ENCODE data around the gene ZP1.
"Not testable (repeated sequence)": the region's sequence is repeated elsewhere in the genome, so short reads cannot be mapped to it uniquely, and the experiment has no call there.

The ZP1 gene, protein sequence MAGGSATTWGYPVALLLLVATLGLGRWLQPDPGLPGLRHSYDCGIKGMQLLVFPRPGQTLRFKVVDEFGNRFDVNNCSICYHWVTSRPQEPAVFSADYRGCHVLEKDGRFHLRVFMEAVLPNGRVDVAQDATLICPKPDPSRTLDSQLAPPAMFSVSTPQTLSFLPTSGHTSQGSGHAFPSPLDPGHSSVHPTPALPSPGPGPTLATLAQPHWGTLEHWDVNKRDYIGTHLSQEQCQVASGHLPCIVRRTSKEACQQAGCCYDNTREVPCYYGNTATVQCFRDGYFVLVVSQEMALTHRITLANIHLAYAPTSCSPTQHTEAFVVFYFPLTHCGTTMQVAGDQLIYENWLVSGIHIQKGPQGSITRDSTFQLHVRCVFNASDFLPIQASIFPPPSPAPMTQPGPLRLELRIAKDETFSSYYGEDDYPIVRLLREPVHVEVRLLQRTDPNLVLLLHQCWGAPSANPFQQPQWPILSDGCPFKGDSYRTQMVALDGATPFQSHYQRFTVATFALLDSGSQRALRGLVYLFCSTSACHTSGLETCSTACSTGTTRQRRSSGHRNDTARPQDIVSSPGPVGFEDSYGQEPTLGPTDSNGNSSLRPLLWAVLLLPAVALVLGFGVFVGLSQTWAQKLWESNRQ
- 0 to 3.0 (median 0.13) reads per million in 9 experiments for total RNA-seq

DNA sequence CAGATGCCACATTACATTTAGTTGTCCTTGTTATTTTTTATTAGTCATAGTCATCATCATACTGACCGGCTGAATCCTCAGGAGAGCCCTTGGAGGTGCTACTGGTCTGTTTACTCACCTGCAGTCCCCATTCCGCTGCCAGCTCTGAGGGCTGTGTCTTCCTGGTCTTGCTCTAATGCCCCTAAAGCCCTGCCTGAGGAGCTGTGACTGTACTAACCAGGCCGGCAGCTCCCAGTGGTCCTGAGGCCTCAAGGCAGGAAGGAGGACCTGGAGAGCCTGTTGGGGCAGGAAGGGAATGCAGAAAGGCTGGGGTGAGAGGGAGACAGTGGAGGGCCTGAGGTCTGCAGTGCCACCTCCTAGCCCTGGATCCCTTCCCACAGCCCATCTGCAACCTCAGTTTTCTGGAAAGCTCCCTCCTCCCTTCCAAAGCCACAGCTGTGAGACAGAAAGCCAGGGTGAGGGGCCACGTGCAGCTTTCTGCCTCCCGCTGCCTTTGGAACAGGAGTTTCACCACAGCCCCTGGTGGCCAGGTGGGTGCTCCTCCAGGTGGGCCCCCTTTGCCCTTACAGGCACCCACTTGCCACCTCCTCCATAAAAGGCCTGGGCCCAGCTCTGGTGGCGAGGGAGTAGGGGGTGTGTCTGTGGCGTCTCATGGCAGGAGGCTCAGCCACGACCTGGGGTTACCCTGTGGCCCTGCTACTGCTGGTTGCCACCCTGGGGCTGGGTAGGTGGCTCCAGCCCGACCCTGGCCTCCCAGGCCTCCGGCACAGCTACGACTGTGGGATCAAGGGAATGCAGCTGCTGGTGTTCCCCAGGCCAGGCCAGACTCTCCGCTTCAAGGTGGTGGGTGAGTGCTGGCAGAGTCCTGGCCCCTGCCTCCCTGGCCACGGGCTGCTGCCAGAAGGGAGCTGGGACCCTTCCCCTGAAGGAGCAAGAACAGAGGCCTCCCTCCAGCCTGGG lies at the start of gene ZP1:
Gene ZP1 (plus strand): TSS at position 632 of the 960 bp plus-strand sequence. CDS start 20 bp downstream, at position 652.
- ATAC-seq (replicated peaks), result no peak

DNA sequence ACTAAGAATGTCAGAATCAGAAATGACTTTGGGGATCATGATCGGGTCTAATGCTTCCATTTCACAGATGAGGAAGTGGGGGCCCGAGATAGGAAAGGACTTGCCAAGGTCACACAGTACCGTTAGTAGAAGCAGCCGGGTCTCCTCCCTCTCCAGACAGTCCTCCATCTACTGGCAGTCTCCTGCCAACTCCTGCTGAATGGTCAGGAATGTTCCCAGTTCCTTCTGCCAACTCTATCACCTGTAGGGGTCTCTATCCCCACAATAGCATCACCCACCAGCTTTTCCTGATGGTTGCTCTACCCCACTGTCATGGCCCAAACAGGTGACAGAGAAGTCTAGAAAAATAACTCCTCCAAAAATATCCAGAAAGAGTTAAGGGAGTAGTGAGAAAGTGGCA lies 49.3 kb upstream of the ZP1 start:
- Mint-ChIP-seq H3K4me3 (no peak overlapping the region), H3K27me3 (peaks cover 9 to 28% of the 10 kb centered on the region in 2 donors), H3K36me3 (ENCODE audit: insufficient read depth) (no peaks in the 10 kb centered on the region), H3K4me1 (ENCODE audit: low read depth in 2 of 2) (no peaks in the 10 kb centered on the region), H3K27ac (no peak overlapping the region), H3K9me3 (no peaks in the 10 kb centered on the region)
- ATAC-seq (replicated peaks) (no peak), DNase-seq (no peak)

More for the DNA sequence above, at the start of gene ZP1:
- Mint-ChIP-seq H3K36me3 (ENCODE audit: insufficient read depth) (no peaks in the 10 kb centered on the region), H3K4me3 (no peak within 1 kb of the TSS), H3K27ac (no peak within 1 kb of the TSS), H3K4me1 (ENCODE audit: low read depth in 2 of 2) (peaks cover 0 to 14% of the 10 kb centered on the region in 2 donors), H3K27me3 (peaks cover 6 to 25% of the 10 kb centered on the region in 2 donors), H3K9me3 (no peaks in the 10 kb centered on the region)
- DNase-seq, result no peak

DNA sequence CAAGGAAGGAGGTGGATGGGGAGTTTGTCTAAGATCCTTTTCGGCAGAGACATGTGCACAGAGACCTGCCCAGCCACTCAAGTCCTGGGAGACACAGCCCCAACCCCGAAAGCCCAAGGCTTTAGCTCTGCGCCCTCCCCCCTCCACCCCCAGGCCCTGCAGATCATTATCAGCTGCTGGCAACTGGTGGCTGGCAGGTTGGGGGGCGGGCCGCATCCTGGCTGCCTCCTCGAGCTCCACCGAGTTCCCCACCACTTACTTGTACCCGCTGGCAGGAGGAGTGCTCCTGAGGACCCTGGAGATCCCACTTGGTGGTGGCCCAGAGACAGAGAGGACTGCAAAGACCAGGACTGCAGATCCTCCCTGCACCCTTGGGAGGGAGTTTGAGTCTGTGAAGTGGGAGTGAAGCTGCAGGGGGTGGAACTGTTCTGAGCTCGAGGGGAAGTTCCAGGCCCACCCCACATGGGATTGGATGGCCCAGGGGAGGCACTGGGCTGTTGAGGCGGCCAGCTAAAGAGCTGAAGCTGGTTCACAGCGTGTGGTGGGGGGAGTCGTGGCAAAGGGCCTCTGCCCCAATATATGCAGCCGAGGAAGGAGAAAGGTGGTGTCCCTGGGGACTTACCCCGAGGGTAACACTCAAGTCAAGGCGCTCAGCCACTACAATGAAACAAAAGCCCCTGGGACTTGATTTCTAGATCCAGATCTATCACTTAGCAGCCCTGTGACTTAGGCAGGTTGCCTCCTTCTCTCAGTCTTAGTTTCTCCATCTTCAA lies 45.3 kb upstream of the ZP1 start:
- H3K9me3 Mint-ChIP-seq, result no peaks in the 10 kb centered on the region
- no peak for DNase-seq
- H3K27me3 Mint-ChIP-seq, result peaks cover 9 to 34% of the 10 kb centered on the region in 2 donors
- H3K27ac Mint-ChIP-seq, result no peak overlapping the region
- no peak overlapping the region for H3K4me3 Mint-ChIP-seq
- no peak for ATAC-seq (replicated peaks)
- no peaks in the 10 kb centered on the region for H3K4me1 Mint-ChIP-seq (ENCODE audit: low read depth in 2 of 2)
- no peaks in the 10 kb centered on the region for H3K36me3 Mint-ChIP-seq (ENCODE audit: insufficient read depth)

DNA sequence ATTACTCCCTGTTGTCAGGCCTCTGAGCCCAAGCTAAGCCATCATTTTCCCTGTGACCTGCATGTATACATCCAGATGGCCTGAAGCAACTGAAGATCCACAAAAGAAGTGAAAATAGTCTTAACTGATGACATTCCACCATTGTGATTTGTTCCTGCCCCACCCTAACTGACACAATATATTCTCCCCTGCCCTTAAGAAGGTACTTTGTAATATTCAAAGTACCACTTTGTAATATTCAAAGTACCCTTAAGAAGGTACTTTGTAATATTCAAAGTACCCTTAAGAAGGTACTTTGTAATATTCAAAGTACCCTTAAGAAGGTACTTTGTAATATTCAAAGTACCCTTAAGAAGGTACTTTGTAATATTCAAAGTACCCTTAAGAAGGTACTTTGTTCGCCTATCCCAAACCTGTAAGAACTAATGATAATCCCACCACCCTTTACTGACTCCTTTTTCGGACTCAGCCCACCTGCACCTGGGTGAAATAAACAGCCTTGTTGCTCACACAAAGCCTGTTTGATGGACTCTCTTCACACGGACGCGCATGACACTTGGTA lies 43.5 kb upstream of the ZP1 start:
- peaks cover 9 to 47% of the 10 kb centered on the region in 2 donors for H3K27me3 Mint-ChIP-seq

DNA sequence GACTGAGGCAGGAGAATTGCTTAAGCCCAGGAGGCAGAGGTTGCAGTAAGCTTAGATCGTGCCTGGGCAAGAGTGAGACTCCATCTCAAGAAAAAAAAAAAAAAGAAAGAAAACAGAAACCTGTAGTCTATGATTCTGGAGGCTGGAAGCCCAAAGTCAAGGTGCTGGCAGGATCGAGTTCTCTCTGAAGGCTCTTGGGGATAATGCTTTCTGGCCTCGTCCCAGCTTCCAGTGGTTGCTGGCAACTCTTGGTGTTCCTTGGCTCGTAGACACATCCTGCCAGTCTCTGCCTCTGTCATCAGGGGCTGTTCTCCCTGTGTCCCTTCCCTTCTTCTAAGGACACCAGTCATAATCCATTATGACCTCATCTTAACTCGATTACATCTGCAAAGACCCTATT lies 42.2 kb upstream of the ZP1 start:
- H3K27me3 Mint-ChIP-seq, result peaks cover 9 to 53% of the 10 kb centered on the region in 2 donors
- ATAC-seq (replicated peaks), result no peak
- H3K27ac Mint-ChIP-seq, result no peak overlapping the region
- H3K4me1 Mint-ChIP-seq (ENCODE audit: low read depth in 2 of 2), result no peaks in the 10 kb centered on the region
- H3K9me3 Mint-ChIP-seq, result no peaks in the 10 kb centered on the region
- H3K4me3 Mint-ChIP-seq, result no peak overlapping the region
- no peaks in the 10 kb centered on the region for H3K36me3 Mint-ChIP-seq (ENCODE audit: insufficient read depth)
- DNase-seq, result no peak

More for the DNA sequence above, 43.5 kb upstream of the ZP1 start:
- not testable (repeated sequence) for DNase-seq; H3K9me3 Mint-ChIP-seq; H3K36me3 Mint-ChIP-seq (ENCODE audit: insufficient read depth); ATAC-seq (replicated peaks); H3K4me3 Mint-ChIP-seq; H3K4me1 Mint-ChIP-seq (ENCODE audit: low read depth in 2 of 2); H3K27ac Mint-ChIP-seq

DNA sequence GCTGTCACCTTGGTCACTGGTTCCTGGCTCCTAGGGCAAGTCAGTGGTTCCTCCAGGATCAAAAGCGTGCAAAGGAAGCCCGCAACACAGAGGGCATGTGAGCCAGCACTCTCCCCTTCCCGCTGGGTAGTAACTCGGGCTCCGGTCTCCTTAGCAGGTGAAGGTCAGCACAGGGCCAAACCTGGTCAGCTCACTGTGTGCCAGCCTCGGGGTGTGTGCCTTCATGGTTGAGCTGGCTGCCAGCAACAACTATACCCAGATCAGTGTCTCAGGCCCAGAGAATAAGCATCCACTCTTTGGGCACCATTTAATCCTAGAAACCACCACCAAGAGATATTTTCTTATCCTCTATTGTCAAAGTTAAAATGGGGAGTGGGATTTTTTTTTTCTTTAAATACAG lies 41.6 kb upstream of the ZP1 start:
- H3K9me3 Mint-ChIP-seq, result no peaks in the 10 kb centered on the region
- H3K4me3 Mint-ChIP-seq, result no peak overlapping the region
- no peaks in the 10 kb centered on the region for H3K36me3 Mint-ChIP-seq (ENCODE audit: insufficient read depth)
- ATAC-seq (replicated peaks) (no peak), DNase-seq (no peak)
- no peak overlapping the region for H3K27ac Mint-ChIP-seq
- H3K27me3 Mint-ChIP-seq, result peaks cover 3 to 47% of the 10 kb centered on the region in 2 donors
- no peaks in the 10 kb centered on the region for H3K4me1 Mint-ChIP-seq (ENCODE audit: low read depth in 2 of 2)

DNA sequence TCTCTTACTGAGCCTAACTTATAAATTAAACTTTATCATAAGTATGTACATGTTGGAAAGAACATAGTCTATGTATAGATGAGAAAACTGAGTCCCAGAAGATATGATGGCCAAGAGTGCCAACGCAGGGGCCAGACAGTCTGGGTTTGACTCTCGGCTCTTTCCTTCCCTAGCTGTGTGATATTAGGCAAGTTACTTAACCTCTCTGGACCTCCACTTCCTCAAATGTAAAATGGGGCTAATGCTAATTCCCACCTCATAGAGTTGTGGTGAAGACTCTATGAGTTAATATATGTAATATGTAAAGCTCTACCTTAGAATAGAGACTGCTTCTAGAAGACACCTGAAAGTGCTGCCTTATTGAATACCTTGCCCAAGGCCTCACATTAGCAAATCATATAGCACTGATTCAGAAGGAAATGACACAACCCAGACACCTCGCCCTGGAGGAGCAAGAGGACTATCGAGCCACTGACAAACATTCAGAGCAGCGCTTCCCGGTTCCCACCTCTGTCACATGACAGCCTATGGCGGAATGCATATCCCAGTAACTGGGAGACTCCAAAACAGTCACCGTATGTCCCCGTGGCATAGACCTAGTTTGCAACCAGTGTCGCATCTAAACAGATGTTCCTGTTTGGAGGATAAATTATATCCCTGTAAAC lies 36.7 kb upstream of the ZP1 start:
- no peaks in the 10 kb centered on the region for H3K9me3 Mint-ChIP-seq
- no peaks in the 10 kb centered on the region for H3K36me3 Mint-ChIP-seq (ENCODE audit: insufficient read depth)
- DNase-seq (no peak), ATAC-seq (replicated peaks) (no peak)
- no peak overlapping the region for H3K4me3 Mint-ChIP-seq
- peaks cover 18 to 60% of the 10 kb centered on the region in 2 donors for H3K27me3 Mint-ChIP-seq
- H3K4me1 Mint-ChIP-seq (ENCODE audit: low read depth in 2 of 2), result peaks cover 0 to 3% of the 10 kb centered on the region in 2 donors
- no peak overlapping the region for H3K27ac Mint-ChIP-seq

DNA sequence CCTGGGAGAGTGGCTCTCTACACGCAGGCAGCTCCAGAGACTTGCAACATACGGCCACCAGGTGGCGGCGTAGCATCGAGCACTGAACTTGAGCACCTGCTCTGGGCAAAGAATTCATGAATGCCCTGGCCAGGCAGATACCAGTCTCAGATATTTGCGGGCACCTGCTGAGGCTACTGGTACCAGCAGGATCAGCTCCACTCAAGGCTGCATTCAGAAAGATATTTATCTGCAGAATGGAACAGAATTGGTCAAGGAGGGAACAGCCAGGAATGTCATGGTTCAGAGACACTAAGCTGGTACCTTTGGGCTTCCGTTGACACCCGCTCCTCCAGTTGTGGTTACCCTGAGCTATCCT lies 36.2 kb upstream of the ZP1 start:
- ATAC-seq (replicated peaks), result peak; percentile 90
- H3K27me3 Mint-ChIP-seq, result peaks cover 18 to 65% of the 10 kb centered on the region in 2 donors
- H3K27ac Mint-ChIP-seq, result no peak overlapping the region
- H3K36me3 Mint-ChIP-seq (ENCODE audit: insufficient read depth), result no peaks in the 10 kb centered on the region
- H3K4me3 Mint-ChIP-seq, result no peak overlapping the region
- H3K9me3 Mint-ChIP-seq, result no peaks in the 10 kb centered on the region
- H3K4me1 Mint-ChIP-seq (ENCODE audit: low read depth in 2 of 2), result peaks cover 0 to 3% of the 10 kb centered on the region in 2 donors
- peak; percentile 74 to 80 (median 75) for DNase-seq

DNA sequence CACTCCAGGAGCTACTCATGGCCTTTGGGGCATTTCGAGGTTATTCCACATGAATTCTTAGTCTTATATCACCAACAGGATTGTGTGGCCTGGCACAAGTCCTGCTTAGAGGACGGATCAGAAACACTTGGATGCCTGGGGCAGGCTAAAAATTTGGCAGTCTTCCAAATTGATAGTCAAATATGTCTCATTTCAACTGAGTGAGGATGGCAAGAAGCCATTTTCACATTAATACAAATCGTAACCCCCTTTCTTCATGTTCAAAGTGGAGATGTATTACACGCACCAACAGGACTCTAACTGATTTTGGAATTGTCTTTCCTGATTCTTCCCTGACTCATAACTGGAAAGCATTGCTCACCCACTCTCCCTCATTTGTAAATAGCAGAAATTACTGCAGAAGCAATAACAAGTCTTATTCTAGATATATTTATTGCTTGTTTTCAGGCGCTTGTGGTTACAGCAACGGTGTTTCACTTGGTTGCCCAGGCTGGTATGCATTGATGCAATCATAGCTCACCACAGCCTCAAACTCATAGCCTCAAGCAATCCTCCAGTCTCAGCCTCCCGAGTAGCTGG lies 35.8 kb upstream of the ZP1 start:
- Mint-ChIP-seq H3K4me1 (ENCODE audit: low read depth in 2 of 2) (peaks cover 0 to 3% of the 10 kb centered on the region in 2 donors), H3K36me3 (ENCODE audit: insufficient read depth) (no peaks in the 10 kb centered on the region), H3K9me3 (no peaks in the 10 kb centered on the region), H3K4me3 (no peak overlapping the region), H3K27me3 (peaks cover 18 to 65% of the 10 kb centered on the region in 2 donors), H3K27ac (no peak overlapping the region)
- ATAC-seq (replicated peaks) (no peak), DNase-seq (no peak)

DNA sequence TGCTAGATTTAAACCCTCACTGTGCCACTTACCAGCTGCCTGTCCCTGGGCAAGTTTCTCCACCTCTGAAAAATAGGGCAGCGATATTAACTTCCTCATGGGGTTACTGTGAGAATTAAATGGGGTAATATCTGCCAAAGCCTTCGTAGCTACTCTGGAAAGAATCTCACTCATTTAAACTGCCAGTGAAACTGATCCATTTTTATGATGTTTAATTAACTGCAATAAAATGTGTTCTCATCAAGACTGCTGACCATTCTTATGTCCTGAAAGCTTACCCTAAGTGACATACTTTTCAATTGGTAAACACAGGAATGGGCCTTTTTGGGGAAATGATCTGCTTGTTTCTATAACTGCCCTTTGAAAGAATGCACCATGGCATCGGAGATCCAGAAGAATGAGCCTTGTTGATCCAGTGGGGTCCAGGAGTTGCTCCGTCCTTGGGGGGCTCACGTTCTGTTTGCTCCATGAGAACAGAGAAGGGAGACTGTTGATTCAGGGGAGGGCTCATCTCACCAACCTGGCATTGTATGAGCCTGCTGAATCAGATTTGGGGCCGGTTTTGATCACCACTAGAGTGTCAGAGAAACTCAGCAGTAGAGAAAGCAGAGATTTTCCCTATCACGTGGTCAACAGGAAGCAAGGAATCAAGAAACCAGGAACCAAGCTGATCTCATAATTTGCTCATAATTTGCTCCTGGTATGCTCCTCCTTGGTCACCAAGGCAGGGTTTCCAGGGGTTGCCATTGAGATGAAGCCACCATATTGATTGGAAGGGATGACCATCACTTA lies 32.4 kb upstream of the ZP1 start:
- Mint-ChIP-seq H3K27me3 (peaks cover 18 to 51% of the 10 kb centered on the region in 2 donors), H3K4me1 (ENCODE audit: low read depth in 2 of 2) (peaks cover 0 to 3% of the 10 kb centered on the region in 2 donors), H3K36me3 (ENCODE audit: insufficient read depth) (no peaks in the 10 kb centered on the region), H3K9me3 (no peaks in the 10 kb centered on the region), H3K4me3 (no peak overlapping the region), H3K27ac (no peak overlapping the region)
- no peak for DNase-seq
- ATAC-seq (replicated peaks), result no peak

DNA sequence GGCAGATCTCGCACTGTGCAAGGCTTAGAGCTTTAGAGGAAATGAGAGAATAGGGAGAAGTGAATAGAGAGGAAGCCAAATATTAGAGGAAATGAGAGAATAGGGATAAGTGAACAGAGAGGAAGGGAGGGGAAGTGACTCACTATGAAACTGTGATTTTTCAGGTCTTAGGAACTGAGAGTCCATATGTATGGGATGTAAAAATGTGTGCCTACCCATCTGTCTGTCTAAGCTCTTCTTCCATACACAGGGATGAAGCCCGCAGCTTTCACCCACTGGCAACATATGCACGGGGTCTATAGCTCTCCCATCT lies 31.9 kb upstream of the ZP1 start:
- H3K27me3 Mint-ChIP-seq, result peaks cover 18 to 51% of the 10 kb centered on the region in 2 donors
- no peaks in the 10 kb centered on the region for H3K9me3 Mint-ChIP-seq
- no peaks in the 10 kb centered on the region for H3K36me3 Mint-ChIP-seq (ENCODE audit: insufficient read depth)
- H3K4me3 Mint-ChIP-seq, result no peak overlapping the region
- H3K27ac Mint-ChIP-seq, result no peak overlapping the region
- ATAC-seq (replicated peaks) (no peak), DNase-seq (no peak)
- H3K4me1 Mint-ChIP-seq (ENCODE audit: low read depth in 2 of 2), result peaks cover 1 to 3% of the 10 kb centered on the region in 2 donors
